ENCODE results near the gene DLG2.
A peak's percentile ranks its signal among the peaks of the same experiment; 100 is the strongest.

Gene DLG2

GRCh38 chr11:84608837-84609196, 1018.3 kb downstream of the DLG2 start:
- DNase-seq: no peak

- DNase-seq: no peak
These were observed 1018.9 kb downstream of the DLG2 start for GRCh38 chr11:84607975-84608836.

GRCh38 chr11:84594602-84595001, 1032.5 kb downstream of the DLG2 start:
- no peak for DNase-seq

GRCh38 chr11:84590106-84590505, 1037.0 kb downstream of the DLG2 start:
- no peak for DNase-seq

GRCh38 chr11:84588131-84588829, 1038.9 kb downstream of the DLG2 start:
- DNase-seq: no peak

GRCh38 chr11:84583106-84583505, 1044.0 kb downstream of the DLG2 start:
- no peak for DNase-seq

GRCh38 chr11:84581083-84581482, 1046.1 kb downstream of the DLG2 start:
- no peak for DNase-seq

GRCh38 chr11:84580428-84580827, 1046.7 kb downstream of the DLG2 start:
- DNase-seq: no peak

- DNase-seq: no peak
These were observed 1053.3 kb downstream of the DLG2 start for GRCh38 chr11:84573868-84574267.

GRCh38 chr11:84566671-84567070, 1060.5 kb downstream of the DLG2 start:
- DNase-seq: no peak

- no peak for DNase-seq
These were observed 1062.3 kb downstream of the DLG2 start for GRCh38 chr11:84564867-84565184.

GRCh38 chr11:84564180-84564866, 1062.8 kb downstream of the DLG2 start:
- DNase-seq: peak; percentile 1

GRCh38 chr11:84563356-84563755, 1063.8 kb downstream of the DLG2 start:
- no peak for DNase-seq

- no peak for DNase-seq
These were observed 1066.9 kb downstream of the DLG2 start for GRCh38 chr11:84560206-84560605.

GRCh38 chr11:84558085-84558905, 1068.8 kb downstream of the DLG2 start:
- no peak for DNase-seq

- no peak for DNase-seq
These were observed 1074.4 kb downstream of the DLG2 start for GRCh38 chr11:84552791-84553190.

- DNase-seq: no peak
These were observed 1077.9 kb downstream of the DLG2 start for GRCh38 chr11:84549217-84549616.

GRCh38 chr11:84544566-84544965, 1082.6 kb downstream of the DLG2 start:
- DNase-seq: no peak

- DNase-seq: no peak
These were observed 1083.6 kb downstream of the DLG2 start for GRCh38 chr11:84543367-84544159.

- no peak for DNase-seq
These were observed 1085.3 kb downstream of the DLG2 start for GRCh38 chr11:84541731-84542340.

- no peak for DNase-seq
These were observed 1090.7 kb downstream of the DLG2 start for GRCh38 chr11:84536456-84536855.

GRCh38 chr11:84532364-84532763, 1094.8 kb downstream of the DLG2 start:
- no peak for DNase-seq

Data from activated CD4-positive, alpha-beta T cell treated with anti-CD3 and anti-CD28 coated beads, Interleukin-2, amount 50 U/mL, for 1 hour (primary cell).